ENCODE data around the gene TMEM125.

The TMEM125 gene

DNA sequence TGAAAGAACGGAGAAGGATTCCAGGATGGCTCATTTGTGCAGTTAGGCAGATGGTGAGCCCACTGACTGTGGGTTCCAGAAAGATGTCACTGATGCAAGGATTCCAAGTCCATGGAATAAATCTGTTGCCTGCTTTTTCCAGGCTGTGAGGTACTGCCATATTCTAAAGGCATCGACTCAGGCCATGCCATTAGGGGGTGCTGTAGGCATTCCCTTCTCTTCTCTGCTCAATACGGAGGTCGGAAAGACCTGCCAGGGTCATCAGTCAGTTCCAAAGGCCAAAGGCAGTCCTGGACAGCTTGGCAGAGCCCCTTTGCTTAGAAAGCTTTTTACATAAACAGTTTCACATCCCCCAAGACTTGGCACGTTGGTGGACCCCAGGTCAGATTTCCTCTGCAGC lies 31.7 kb upstream of the TMEM125 start:
- H3K4me3 Mint-ChIP-seq = no peak overlapping the region
- no peaks in the 10 kb centered on the region for H3K9me3 Mint-ChIP-seq
- peak; percentile 46 for ATAC-seq
- H3K27ac Mint-ChIP-seq = no peak overlapping the region
- DNase-seq (ENCODE audit: low spot score in 2 of 2) = no peak
- no peaks in the 10 kb centered on the region for H3K4me1 Mint-ChIP-seq
- H3K36me3 Mint-ChIP-seq = no peaks in the 10 kb centered on the region

DNA sequence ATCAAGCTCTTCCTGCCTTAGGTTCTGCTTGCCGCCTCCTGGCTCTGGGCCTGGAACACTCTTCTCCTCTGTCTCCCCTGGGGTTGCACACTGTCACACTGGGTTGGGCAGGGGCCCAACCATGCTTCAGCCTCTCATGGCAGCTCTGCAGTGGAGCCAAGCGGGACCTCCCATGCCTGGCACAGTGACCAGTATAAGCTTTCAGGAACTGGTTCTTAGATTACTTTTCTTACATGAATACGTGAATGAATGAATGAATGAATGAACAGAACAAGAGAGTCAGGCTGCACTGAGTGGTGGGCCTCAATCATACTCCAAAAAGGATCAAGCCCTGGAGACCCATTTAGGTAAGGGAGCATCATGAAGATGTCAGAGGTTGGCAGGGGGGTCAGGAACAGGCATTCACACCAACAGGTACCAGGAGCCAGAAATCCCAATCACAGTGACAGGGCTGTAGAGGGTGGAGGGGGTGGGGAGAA lies 30.8 kb upstream of the TMEM125 start:
- ATAC-seq (no peak), DNase-seq (ENCODE audit: low spot score in 2 of 2) (no peak)
- Mint-ChIP-seq H3K4me3 (no peak overlapping the region), H3K4me1 (no peaks in the 10 kb centered on the region), H3K9me3 (no peaks in the 10 kb centered on the region), H3K27ac (no peak overlapping the region), H3K36me3 (no peaks in the 10 kb centered on the region)

DNA sequence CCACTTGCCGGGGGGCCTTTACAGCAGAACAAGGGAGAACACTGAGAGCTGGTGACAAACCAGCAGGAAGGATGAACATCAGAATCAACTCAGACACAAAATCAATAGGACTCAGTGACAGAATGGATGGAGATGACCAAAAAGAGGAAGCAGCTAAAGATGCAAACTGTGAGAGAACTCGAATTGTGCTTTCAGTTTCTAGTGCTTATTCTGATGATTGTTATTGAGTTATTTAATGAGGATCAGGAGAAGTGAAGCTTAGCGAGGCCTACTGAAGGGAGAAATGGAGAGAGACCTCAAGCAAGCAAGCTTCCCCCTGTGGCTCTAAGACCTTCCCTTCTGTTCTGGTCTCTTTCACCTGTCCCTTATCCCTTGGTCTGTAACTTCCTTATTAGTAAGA lies 30.3 kb upstream of the TMEM125 start:
- Mint-ChIP-seq H3K9me3 (no peaks in the 10 kb centered on the region), H3K4me1 (no peaks in the 10 kb centered on the region), H3K4me3 (no peak overlapping the region), H3K36me3 (no peaks in the 10 kb centered on the region), H3K27ac (no peak overlapping the region)
- ATAC-seq (no peak), DNase-seq (ENCODE audit: low spot score in 2 of 2) (no peak)

DNA sequence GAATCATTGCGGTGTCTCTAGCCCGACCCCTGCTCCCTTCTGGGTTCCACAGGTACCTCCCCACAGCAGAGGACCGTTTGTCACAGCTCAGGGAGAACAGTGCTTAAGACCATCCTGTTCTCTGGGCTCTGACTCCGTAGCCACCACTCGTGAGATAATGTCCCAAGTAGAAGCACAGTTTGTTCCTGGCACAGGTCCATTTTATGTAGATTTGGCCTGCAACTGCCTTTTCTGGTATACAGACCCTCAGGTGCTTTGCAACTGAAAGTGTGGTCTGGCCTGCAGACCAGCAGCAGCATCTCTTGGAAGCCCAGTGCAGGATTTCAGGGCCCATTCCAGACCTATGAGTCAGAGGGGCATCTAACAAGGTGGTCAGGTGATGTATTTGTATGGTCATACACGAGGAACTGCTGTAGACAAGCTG lies 28.4 kb upstream of the TMEM125 start:
- DNase-seq (ENCODE audit: low spot score in 2 of 2) (no peak), ATAC-seq (no peak)

DNA sequence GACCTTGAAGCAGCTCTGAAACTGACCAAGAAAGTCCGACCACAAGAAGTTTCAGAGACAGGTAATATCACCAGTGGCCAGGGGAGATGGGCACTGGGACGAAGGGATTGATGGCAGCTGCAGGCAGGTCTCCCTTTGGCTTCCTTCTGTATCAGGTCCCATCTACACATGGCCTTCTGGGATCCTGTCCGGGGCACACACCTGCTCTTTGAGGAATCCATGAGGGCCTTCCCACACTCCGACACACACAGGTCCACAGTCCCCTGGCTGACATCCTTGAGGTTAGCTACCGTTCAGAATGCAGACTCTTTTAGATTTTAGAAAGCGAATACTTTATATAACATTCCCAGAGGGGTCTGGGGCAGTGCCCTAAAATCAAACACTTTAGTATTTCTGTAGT lies 26.5 kb upstream of the TMEM125 start:
- Mint-ChIP-seq H3K27ac (no peak overlapping the region), H3K36me3 (no peaks in the 10 kb centered on the region)

More for the DNA sequence above, 28.4 kb upstream of the TMEM125 start:
- no peaks in the 10 kb centered on the region for H3K36me3 Mint-ChIP-seq
- H3K4me3 Mint-ChIP-seq = no peak overlapping the region
- no peak overlapping the region for H3K27ac Mint-ChIP-seq
- no peaks in the 10 kb centered on the region for H3K4me1 Mint-ChIP-seq
- no peaks in the 10 kb centered on the region for H3K9me3 Mint-ChIP-seq

DNA sequence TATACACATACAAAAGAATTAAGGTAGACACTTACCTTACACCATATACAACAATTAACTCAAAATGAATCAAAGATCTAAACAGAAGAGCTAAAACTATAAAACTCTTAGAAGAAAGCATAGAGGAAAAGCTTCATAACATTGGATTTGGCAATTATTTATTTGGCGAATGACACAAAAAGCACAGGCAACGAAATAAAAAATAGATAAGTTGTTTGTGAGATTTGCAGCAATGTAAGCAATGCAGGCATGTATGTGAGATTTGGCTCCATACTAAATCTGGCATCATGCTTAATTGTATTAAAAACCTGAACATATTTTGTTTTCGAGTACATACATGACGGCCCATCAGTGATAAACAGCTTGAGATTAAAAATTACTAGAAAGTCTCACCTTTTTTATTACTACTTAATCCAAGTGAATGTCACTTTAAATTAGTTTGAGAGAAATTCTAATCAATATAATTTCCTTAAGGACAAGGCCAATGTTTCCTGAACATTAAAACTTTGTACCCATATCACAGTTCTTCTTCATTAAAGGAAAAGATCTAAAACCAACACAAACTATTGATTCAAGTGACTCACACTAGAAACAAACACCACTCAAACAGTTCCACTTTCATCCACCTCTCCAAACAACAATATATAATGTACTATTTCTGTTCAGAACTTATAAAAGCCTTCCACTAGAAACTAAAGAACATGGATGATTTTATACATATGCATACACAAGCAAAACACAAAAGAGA lies 23.1 kb upstream of the TMEM125 start:
- H3K4me1 Mint-ChIP-seq = no peaks in the 10 kb centered on the region
- DNase-seq (ENCODE audit: low spot score in 2 of 2) (no peak), ATAC-seq (no peak)
- no peaks in the 10 kb centered on the region for H3K36me3 Mint-ChIP-seq
- no peak overlapping the region for H3K4me3 Mint-ChIP-seq
- no peaks in the 10 kb centered on the region for H3K9me3 Mint-ChIP-seq
- H3K27ac Mint-ChIP-seq = no peak overlapping the region

More for the DNA sequence above, 26.5 kb upstream of the TMEM125 start:
- no peak for DNase-seq (ENCODE audit: low spot score in 2 of 2)
- no peaks in the 10 kb centered on the region for H3K9me3 Mint-ChIP-seq
- ATAC-seq = no peak
- H3K4me3 Mint-ChIP-seq = no peak overlapping the region
- H3K4me1 Mint-ChIP-seq = no peaks in the 10 kb centered on the region

DNA sequence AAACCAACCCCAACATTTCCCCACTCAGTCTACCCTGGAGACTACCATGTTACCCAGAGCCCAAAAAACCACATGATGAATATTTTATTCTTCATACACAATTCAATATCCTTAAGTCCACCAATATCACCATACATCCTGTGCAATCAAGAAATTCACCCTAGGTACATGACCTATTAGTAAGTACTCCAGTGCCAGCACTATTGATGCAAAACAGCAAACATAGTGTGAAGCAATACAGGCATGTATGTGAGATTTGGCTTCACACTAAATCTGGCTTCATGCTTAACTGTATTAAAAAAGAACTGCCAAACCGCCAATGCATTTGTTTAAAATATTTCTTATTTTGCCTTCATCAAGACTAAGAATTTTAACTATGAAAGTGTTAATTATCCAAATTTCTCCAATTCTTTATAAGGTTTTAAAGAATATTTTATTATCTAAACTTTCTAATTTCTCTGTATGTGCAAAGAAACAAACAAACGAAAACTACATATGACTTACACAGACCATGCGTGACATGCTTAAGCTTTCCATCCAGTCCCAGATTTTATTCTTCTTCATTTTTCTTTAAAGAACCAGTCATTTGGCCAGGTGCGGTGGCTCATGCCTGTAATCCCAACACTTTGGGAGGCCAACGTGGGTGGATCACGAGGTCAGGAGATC lies 22.4 kb upstream of the TMEM125 start:
- no peak overlapping the region for H3K4me3 Mint-ChIP-seq
- H3K27ac Mint-ChIP-seq = no peak overlapping the region
- no peak for ATAC-seq
- DNase-seq (ENCODE audit: low spot score in 2 of 2) = no peak
- H3K9me3 Mint-ChIP-seq = no peaks in the 10 kb centered on the region
- no peaks in the 10 kb centered on the region for H3K4me1 Mint-ChIP-seq
- no peaks in the 10 kb centered on the region for H3K36me3 Mint-ChIP-seq

DNA sequence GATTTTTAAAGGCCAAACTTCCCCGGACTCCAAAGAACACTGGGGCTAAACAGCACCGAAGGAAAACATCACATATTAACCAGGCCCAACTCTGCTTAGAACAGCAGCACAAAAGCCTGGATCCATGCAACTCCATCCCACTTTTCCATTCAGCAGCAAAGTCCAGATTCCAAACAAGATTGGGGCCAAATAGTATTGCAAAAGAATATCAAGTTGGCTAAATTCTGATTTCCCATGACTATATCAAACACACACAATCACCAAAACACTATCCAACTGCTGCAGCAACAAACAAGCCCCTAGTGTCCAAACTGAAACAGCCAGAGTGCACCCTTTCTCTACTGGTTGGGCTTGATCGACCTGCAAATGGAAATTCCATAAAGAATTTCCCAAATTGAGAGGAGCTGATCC lies 19.4 kb upstream of the TMEM125 start:
- H3K4me3 Mint-ChIP-seq = no peak overlapping the region

DNA sequence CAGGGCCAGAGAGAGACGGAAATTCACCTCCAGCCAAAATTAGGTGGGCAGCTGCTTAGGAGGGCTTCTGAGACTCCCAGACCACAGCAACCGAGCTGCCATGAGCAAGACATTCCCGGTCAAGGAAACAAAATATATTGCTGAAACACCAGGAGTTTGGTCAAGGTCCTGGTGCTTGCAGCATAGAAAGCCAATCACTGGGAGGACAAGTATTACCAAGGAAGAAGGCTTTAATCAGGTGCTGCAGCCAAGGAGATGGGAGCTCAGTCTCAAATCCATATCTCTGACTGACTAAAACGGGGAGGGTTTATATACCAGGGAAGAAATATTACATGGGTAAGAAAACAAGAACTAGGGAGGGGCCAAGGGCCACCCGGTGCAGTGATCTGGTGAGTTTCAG lies 18.8 kb upstream of the TMEM125 start:
- Mint-ChIP-seq H3K9me3 (no peaks in the 10 kb centered on the region), H3K4me3 (no peak overlapping the region), H3K27ac (no peak overlapping the region), H3K36me3 (no peaks in the 10 kb centered on the region), H3K4me1 (no peaks in the 10 kb centered on the region)
- no peak for ATAC-seq
- DNase-seq (ENCODE audit: low spot score in 2 of 2) = no peak

More for the DNA sequence above, 19.4 kb upstream of the TMEM125 start:
- no peak for ATAC-seq
- DNase-seq (ENCODE audit: low spot score in 2 of 2) = no peak
- H3K27ac Mint-ChIP-seq = no peak overlapping the region
- no peaks in the 10 kb centered on the region for H3K9me3 Mint-ChIP-seq
- no peaks in the 10 kb centered on the region for H3K4me1 Mint-ChIP-seq
- H3K36me3 Mint-ChIP-seq = no peaks in the 10 kb centered on the region

DNA sequence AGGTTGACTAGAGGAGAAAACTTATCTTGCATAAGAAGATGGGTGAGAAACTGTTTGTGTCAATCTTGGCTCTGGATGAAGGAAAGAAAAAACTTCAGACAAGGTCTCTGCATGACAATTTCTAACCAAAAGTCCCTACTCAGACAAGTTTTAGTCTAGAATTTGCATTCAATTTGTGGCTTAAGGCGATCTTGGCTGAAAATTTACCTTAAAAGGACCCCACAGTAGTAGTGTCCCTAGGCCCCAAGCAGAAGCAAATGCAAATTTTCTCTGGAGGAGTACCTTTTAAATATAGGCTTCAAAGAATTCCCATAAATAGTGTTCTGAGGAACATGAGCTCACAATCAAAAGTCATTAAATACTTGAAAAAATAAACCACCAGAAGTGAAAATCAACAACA lies 17.6 kb upstream of the TMEM125 start:
- Mint-ChIP-seq H3K9me3 (no peaks in the 10 kb centered on the region), H3K27ac (no peak overlapping the region), H3K4me3 (no peak overlapping the region), H3K36me3 (no peaks in the 10 kb centered on the region), H3K4me1 (no peaks in the 10 kb centered on the region)
- ATAC-seq (no peak), DNase-seq (ENCODE audit: low spot score in 2 of 2) (no peak)

DNA sequence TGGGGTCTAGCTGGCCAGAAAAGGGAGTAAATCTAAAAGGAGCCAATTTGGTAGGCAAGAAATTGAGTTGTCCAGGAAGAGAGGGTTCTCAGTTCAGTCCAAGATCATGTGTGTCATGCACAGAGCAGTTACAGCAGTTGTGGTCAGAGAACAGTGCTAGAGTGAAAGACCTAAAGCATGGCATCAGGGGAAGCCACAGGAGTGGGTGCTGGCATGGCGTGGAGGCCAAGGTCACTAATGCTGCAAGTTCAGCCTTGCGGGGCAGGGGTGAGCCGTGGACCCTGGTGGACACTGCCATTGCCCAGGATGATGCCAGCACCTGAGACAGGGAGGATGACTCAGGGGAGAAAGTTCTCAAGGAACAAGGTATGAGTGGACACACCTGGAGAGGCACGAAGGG lies 16.6 kb upstream of the TMEM125 start:
- no peak overlapping the region for H3K27ac Mint-ChIP-seq
- no peak for DNase-seq (ENCODE audit: low spot score in 2 of 2)
- H3K4me1 Mint-ChIP-seq = no peaks in the 10 kb centered on the region
- H3K36me3 Mint-ChIP-seq = no peaks in the 10 kb centered on the region
- no peak overlapping the region for H3K4me3 Mint-ChIP-seq
- ATAC-seq = peak; percentile 19
- H3K9me3 Mint-ChIP-seq = no peaks in the 10 kb centered on the region

DNA sequence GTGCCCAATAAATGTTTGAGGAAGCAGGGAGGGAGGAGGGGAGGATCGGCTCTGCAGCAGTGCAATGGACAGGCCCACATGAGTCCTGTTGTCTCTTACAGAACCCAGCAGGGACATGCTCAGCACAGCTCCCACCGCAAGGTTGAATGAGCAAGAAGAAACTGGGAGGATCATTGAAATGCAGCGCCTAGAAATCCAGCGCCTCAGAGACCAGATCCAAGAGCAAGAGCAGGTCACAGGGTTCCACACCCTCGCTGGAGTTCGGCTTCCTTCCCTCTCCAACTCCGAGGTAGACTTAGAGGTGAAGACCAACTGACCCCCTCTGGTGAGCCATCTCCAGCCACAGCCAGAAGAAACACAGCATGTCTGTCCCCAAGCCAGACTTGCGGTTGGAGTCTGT lies 15.9 kb upstream of the TMEM125 start:
- Mint-ChIP-seq H3K36me3 (no peaks in the 10 kb centered on the region), H3K4me3 (no peak overlapping the region), H3K4me1 (no peaks in the 10 kb centered on the region), H3K27ac (no peak overlapping the region), H3K9me3 (no peaks in the 10 kb centered on the region)
- no peak for DNase-seq (ENCODE audit: low spot score in 2 of 2)
- ATAC-seq = peak; percentile 31

DNA sequence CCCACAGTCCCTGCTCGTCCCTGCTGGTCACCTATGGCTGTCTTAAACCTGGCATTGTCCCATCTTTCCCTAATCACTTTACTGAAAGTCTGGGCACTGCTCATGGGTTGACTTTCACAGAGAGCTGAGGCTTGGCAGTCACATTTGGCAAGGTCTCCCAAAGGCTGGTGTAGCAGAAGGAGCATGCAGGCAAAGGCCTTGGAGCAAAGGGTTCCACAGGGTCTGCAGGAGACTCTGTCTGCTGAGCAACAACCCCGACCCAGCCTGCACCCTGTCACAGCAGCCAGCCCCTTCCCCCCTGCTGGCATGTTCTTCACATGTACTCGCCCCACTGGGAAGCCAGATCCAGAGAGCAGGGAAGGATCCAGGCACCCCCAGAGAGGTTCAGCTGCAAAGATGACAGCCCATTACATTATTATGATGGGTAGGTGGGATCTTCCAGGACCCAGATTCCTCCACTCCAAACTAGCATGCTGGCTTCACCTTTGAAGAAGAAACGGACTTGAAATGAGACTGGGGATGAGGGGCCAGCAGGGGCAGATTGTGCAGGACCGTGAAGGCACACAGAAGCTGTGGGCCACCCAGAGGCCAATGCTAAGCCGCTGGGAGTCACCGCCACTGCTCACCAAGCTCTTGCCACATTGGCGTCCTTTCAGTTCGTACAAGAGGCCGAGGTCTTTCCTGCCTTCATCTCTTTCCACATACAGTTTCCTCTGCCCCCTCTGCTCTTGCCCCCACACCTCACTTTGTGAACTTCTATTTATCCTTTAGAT lies 14.2 kb upstream of the TMEM125 start:
- ATAC-seq (no peak), DNase-seq (ENCODE audit: low spot score in 2 of 2) (no peak)
- Mint-ChIP-seq H3K4me1 (no peaks in the 10 kb centered on the region), H3K9me3 (no peaks in the 10 kb centered on the region), H3K27ac (no peak overlapping the region), H3K36me3 (no peaks in the 10 kb centered on the region), H3K4me3 (no peak overlapping the region)

DNA sequence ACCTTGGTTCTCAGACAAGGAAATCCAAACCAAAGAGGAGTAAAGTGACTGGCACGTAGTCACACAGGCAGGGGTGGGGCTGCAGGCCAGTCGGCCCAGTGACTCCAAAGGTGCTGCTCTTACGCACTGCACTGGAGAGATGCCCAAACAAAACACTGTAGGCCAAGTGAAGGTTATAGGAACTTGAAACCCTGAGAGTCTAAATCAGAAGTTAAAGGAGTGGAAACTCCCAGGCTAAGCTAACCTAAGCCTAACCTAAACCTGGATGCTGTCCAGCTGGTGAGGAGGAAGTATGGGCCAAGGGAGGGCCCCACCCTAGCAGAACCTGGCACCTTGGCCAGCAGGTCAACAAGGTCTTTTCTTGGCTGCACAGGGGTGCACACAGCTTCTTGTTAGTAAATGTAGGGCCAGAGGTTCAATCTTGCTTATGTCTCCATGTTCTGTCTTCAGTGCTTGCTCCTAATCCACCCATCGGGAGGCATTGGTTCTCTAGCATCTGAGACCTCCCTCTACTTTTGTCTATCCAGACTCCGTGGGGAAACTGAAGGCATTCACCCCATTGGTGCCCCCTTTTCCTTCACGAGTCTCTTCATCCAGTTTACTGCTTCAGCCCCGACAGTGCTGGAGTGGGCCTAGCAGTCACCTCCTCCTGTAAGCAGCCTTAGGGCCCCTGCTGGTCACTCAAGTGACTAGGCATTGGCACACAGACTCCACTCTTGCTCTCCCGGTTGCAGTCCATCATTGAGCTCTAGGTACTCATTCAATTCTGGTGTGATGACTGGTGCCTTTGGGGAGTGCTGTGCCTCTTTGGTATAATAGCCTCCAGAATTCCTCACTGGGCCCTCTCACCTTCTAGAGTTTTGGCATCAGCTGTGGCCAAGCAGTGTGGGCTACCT lies 12.9 kb upstream of the TMEM125 start:
- H3K4me1 Mint-ChIP-seq = no peaks in the 10 kb centered on the region
- ATAC-seq (no peak), DNase-seq (ENCODE audit: low spot score in 2 of 2) (no peak)
- no peaks in the 10 kb centered on the region for H3K36me3 Mint-ChIP-seq
- H3K4me3 Mint-ChIP-seq = no peak overlapping the region
- no peaks in the 10 kb centered on the region for H3K9me3 Mint-ChIP-seq
- no peak overlapping the region for H3K27ac Mint-ChIP-seq

DNA sequence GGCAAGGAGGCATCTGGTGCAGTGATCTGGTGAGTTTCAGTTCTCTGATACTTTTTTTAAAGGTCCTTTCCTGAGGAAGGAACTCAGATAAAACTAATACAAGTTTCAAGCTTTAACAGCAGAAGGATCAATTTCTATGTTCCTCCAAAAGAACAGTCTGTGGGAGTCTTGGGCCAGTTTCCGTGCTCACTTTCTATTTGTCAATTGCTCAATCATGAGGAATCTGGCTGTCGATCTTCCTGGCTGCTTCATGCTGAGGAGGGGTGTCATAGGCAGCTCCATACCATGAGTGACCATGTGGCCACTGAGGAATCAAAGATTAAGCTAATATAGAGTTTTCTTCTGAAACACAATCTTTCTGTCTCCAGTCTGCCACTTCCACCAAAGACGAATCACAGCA lies 11.4 kb upstream of the TMEM125 start:
- no peak overlapping the region for H3K27ac Mint-ChIP-seq
- H3K36me3 Mint-ChIP-seq = no peaks in the 10 kb centered on the region
- DNase-seq (ENCODE audit: low spot score in 2 of 2) (no peak), ATAC-seq (no peak)
- no peaks in the 10 kb centered on the region for H3K4me1 Mint-ChIP-seq
- no peak overlapping the region for H3K4me3 Mint-ChIP-seq
- no peaks in the 10 kb centered on the region for H3K9me3 Mint-ChIP-seq

All from stimulated activated effector memory CD8-positive, alpha-beta T cell treated with anti-CD3 and anti-CD28 coated beads, Interleukin-12 subunit alpha, Interleukin-12 subunit beta, amount 100 ng/mL, for 72 hours (primary cell).